Mesenchymal stem cell (in vitro differentiated cells and primary cell): ENCODE data around the gene ERCC4.

Experiments used
- DNase-seq: peaks from one replicate; pipeline ENCODE4 v3.0.0-alpha.2; 2013
- H2AFZ ChIP-seq: one replicate; pipeline ENCODE4 v1.6.1; 2013; ENCODE audit warnings: low read depth, mild to moderate bottlenecking, control low read depth, inconsistent platforms, low read length, moderate library complexity
- H2AK5ac ChIP-seq: 2 replicates; pipeline ENCODE4 v1.6.1; 2013; ENCODE audit warnings: low read length, moderate library complexity, mild to moderate bottlenecking, inconsistent platforms; ENCODE audit not compliant: severe bottlenecking
- H2BK120ac ChIP-seq: one replicate; pipeline ENCODE4 v1.6.1; 2013; ENCODE audit warnings: low read depth, mild to moderate bottlenecking, inconsistent platforms, low read length, moderate library complexity
- H2BK12ac ChIP-seq, 2 experiments: one replicate each; pipeline ENCODE4 v1.6.1; 2013; ENCODE audit warnings: inconsistent platforms in 2 of 2, low read length in 2 of 2, mild to moderate bottlenecking in 2 of 2, moderate library complexity in 2 of 2, control low read depth in 1 of 2
- H2BK15ac ChIP-seq: one replicate; pipeline ENCODE4 v1.6.1; 2013; ENCODE audit warnings: mild to moderate bottlenecking, low read depth, inconsistent platforms; ENCODE audit not compliant: poor library complexity, severe bottlenecking
- H2BK5ac ChIP-seq: 2 replicates; pipeline ENCODE4 v1.6.1; 2013; ENCODE audit warnings: low read depth, mild to moderate bottlenecking, low read length, control low read depth, inconsistent platforms; ENCODE audit not compliant: poor library complexity, severe bottlenecking
- H3K14ac ChIP-seq, 2 experiments: one replicate each; pipeline ENCODE4 v1.6.1; 2013; ENCODE audit warnings: inconsistent platforms in 2 of 2, low read length in 2 of 2, control low read depth in 1 of 2, mild to moderate bottlenecking in 1 of 2, moderate library complexity in 1 of 2
- H3K18ac ChIP-seq, 2 experiments: one replicate each; pipeline ENCODE4 v1.6.1; 2013; ENCODE audit warnings: inconsistent platforms in 2 of 2, low read length in 2 of 2, control low read depth in 1 of 2, low read depth in 1 of 2, mild to moderate bottlenecking in 1 of 2
- H3K23ac ChIP-seq, 2 experiments: one replicate each; pipeline ENCODE4 v1.6.1; 2013; ENCODE audit warnings: inconsistent platforms in 2 of 2, low read length in 2 of 2, mild to moderate bottlenecking in 2 of 2, moderate library complexity in 2 of 2, control low read depth in 1 of 2
- H3K27ac ChIP-seq: 2 replicates; pipeline ENCODE4 v1.5.1; 2013; ENCODE audit warnings: mild to moderate bottlenecking, moderate library complexity, low read length, control low read depth, inconsistent platforms; ENCODE audit not compliant: poor library complexity, severe bottlenecking
- H3K27me3 ChIP-seq, 2 experiments: 2 replicates each; pipeline versions ENCODE4 v1.6.1 to v1.7.0; 2013; ENCODE audit warnings: low read length in 2 of 2, mild to moderate bottlenecking in 2 of 2, moderate library complexity in 2 of 2, control low read depth in 1 of 2, inconsistent platforms in 1 of 2; ENCODE audit not compliant: control insufficient read depth in 1 of 2, insufficient read depth in 1 of 2
- H3K36me3 ChIP-seq, 2 experiments: 2 replicates each; pipeline versions ENCODE4 v1.6.1 to v1.7.0; 2013; ENCODE audit warnings: low read length in 2 of 2, control low read depth in 1 of 2, inconsistent platforms in 1 of 2, low read depth in 1 of 2, mild to moderate bottlenecking in 1 of 2; ENCODE audit not compliant: insufficient read depth in 2 of 2, control insufficient read depth in 1 of 2
- H3K4ac ChIP-seq, 2 experiments: one replicate each; pipeline ENCODE4 v1.6.1; 2013; ENCODE audit warnings: inconsistent platforms in 2 of 2, low read length in 2 of 2, mild to moderate bottlenecking in 2 of 2, moderate library complexity in 2 of 2, control low read depth in 1 of 2, low read depth in 1 of 2
- H3K4me1 ChIP-seq: 2 replicates; pipeline ENCODE4 v1.6.1; 2013; ENCODE audit warnings: low read depth, low read length, control low read depth; ENCODE audit not compliant: control insufficient read depth, insufficient read depth
- H3K4me2 ChIP-seq: 2 replicates; pipeline ENCODE4 v1.6.1; 2013; ENCODE audit warnings: low read length, mild to moderate bottlenecking, inconsistent platforms; ENCODE audit not compliant: poor library complexity, severe bottlenecking
- H3K4me3 ChIP-seq, 2 experiments: 2 replicates each; pipeline versions ENCODE4 v1.5.1 to v1.7.0; 2013; ENCODE audit warnings: low read length in 2 of 2, mild to moderate bottlenecking in 2 of 2, control low read depth in 1 of 2, low read depth in 1 of 2; ENCODE audit not compliant: insufficient read depth in 1 of 2
- H3K79me1 ChIP-seq: replicated peaks from 2 replicates; pipeline ENCODE4 v1.6.1; 2013; ENCODE audit warnings: mild to moderate bottlenecking, control low read depth, low read length, inconsistent platforms; ENCODE audit not compliant: poor library complexity, severe bottlenecking
- H3K9ac ChIP-seq: 2 replicates; pipeline ENCODE4 v1.7.0; 2013; ENCODE audit warnings: mild to moderate bottlenecking, low read length, moderate library complexity
- H3K9me3 ChIP-seq: 2 replicates; pipeline ENCODE4 v1.7.0; 2013; ENCODE audit warnings: mild to moderate bottlenecking, low read length; ENCODE audit not compliant: control insufficient read depth
- H4K8ac ChIP-seq: one replicate; pipeline ENCODE4 v1.6.1; 2013; ENCODE audit warnings: inconsistent platforms, mild to moderate bottlenecking, low read length, moderate library complexity
- H4K91ac ChIP-seq: one replicate; pipeline ENCODE4 v1.6.1; 2013; ENCODE audit warnings: mild to moderate bottlenecking, low read length, inconsistent platforms
- WGBS: methylation state at CpG from one replicate; pipeline ENCODE4 v1.1.7; 2013; ENCODE audit warnings: mixed read lengths; 5-methylcytosine and 5-hydroxymethylcytosine counted together

ERCC4 gene

GRCh38 chr16:13898233-13898632, 21.7 kb upstream of the ERCC4 start:
- Histone ChIP-seq H3K9ac (no peak overlapping the region), H2BK120ac (no peak overlapping the region), H2BK5ac (no peak overlapping the region), H3K4ac (no peak overlapping the region), H2BK12ac (no peak overlapping the region), H3K4me3 (no peak overlapping the region), H3K18ac (no peak overlapping the region), H2AFZ (no peak overlapping the region), H3K4me1 (no peaks in the 10 kb centered on the region), H2BK15ac (no peak overlapping the region), H3K23ac (no peak overlapping the region), H3K36me3 (no peaks in the 10 kb centered on the region), H3K27ac (no peak overlapping the region), H4K91ac (no peak overlapping the region), H2AK5ac (no peak overlapping the region), H4K8ac (no peak overlapping the region), H3K79me1 (no peaks in the 10 kb centered on the region), H3K9me3 (no peaks in the 10 kb centered on the region), H3K27me3 (peaks cover 0 to 7% of the 10 kb centered on the region in 2 experiments), H3K4me2 (no peak overlapping the region), H3K14ac (no peak overlapping the region)
- no peak for DNase-seq
- WGBS: 83% methylated on average over 3 of the region's 3 CpGs

- H3K27ac ChIP-seq: no peak overlapping the region
- no peak overlapping the region for H3K23ac ChIP-seq
- WGBS: 94% methylated on average over 2 of the region's 3 CpGs
- DNase-seq: no peak
- H2BK15ac ChIP-seq: no peak overlapping the region
- H3K36me3 ChIP-seq: no peaks in the 10 kb centered on the region
- H2BK5ac ChIP-seq: no peak overlapping the region
- H3K27me3 ChIP-seq: peaks cover 0 to 8% of the 10 kb centered on the region in 2 experiments
- H3K9ac ChIP-seq: no peak overlapping the region
- H2AK5ac ChIP-seq: no peak overlapping the region
- H2BK120ac ChIP-seq: no peak overlapping the region
- no peaks in the 10 kb centered on the region for H3K4me1 ChIP-seq
- no peak overlapping the region for H4K91ac ChIP-seq
- no peak overlapping the region for H3K4me3 ChIP-seq
- H3K14ac ChIP-seq: no peak overlapping the region
- H3K4me2 ChIP-seq: no peak overlapping the region
- no peak overlapping the region for H2BK12ac ChIP-seq
- H3K79me1 ChIP-seq: no peaks in the 10 kb centered on the region
- H3K18ac ChIP-seq: no peak overlapping the region
- no peak overlapping the region for H2AFZ ChIP-seq
- no peaks in the 10 kb centered on the region for H3K9me3 ChIP-seq
- H3K4ac ChIP-seq: no peak overlapping the region
- no peak overlapping the region for H4K8ac ChIP-seq
Measured at GRCh38 chr16:13902052-13902451, 17.9 kb upstream of the ERCC4 start.

- no peak overlapping the region for H2BK15ac ChIP-seq
- H3K9me3 ChIP-seq: no peaks in the 10 kb centered on the region
- H2AFZ ChIP-seq: no peak overlapping the region
- no peak overlapping the region for H3K23ac ChIP-seq
- no peak overlapping the region for H4K91ac ChIP-seq
- DNase-seq: no peak
- no peak overlapping the region for H4K8ac ChIP-seq
- no peak overlapping the region for H3K27ac ChIP-seq
- no CpG with 5 or more reads among the region's 3 CpGs for WGBS
- H2BK120ac ChIP-seq: no peak overlapping the region
- H3K27me3 ChIP-seq: peaks cover 0 to 11% of the 10 kb centered on the region in 2 experiments
- no peak overlapping the region for H3K14ac ChIP-seq
- H3K9ac ChIP-seq: no peak overlapping the region
- H3K79me1 ChIP-seq: no peaks in the 10 kb centered on the region
- H2BK12ac ChIP-seq: no peak overlapping the region
- H3K4me2 ChIP-seq: no peak overlapping the region
- H3K4me3 ChIP-seq: no peak overlapping the region
- H3K18ac ChIP-seq: no peak overlapping the region
- H2BK5ac ChIP-seq: no peak overlapping the region
- H3K4me1 ChIP-seq: no peaks in the 10 kb centered on the region
- H2AK5ac ChIP-seq: no peak overlapping the region
- no peaks in the 10 kb centered on the region for H3K36me3 ChIP-seq
- H3K4ac ChIP-seq: no peak overlapping the region
Measured at GRCh38 chr16:13902677-13903076, 17.3 kb upstream of the ERCC4 start.

- Histone ChIP-seq H3K23ac (no peak overlapping the region), H2AFZ (no peak overlapping the region), H3K36me3 (no peaks in the 10 kb centered on the region), H3K4me2 (no peak overlapping the region), H3K27me3 (peaks cover 0 to 16% of the 10 kb centered on the region in 2 experiments), H3K9ac (no peak overlapping the region), H2BK12ac (no peak overlapping the region), H4K8ac (no peak overlapping the region), H3K27ac (no peak overlapping the region), H3K9me3 (no peaks in the 10 kb centered on the region), H3K4ac (no peak overlapping the region), H3K79me1 (no peaks in the 10 kb centered on the region), H3K18ac (no peak overlapping the region), H4K91ac (no peak overlapping the region), H3K4me1 (no peaks in the 10 kb centered on the region), H2BK120ac (no peak overlapping the region), H3K14ac (no peak overlapping the region), H2BK15ac (no peak overlapping the region), H3K4me3 (no peak overlapping the region), H2BK5ac (no peak overlapping the region), H2AK5ac (no peak overlapping the region)
- WGBS: 69% methylated on average over 1 of the region's 1 CpG
- DNase-seq: no peak
Measured at GRCh38 chr16:13904179-13904691, 15.7 kb upstream of the ERCC4 start.
